NCI-H446 treated with DMSO at 0.1 percent for 48 hours (cell line): Measurements from ENCODE around the gene P4HTM.

ENCODE experiments used
- DNase-seq: peaks from one replicate; lab custom pipeline; 2025; lab: John Stamatoyannopoulos, UW

P4HTM gene

GRCh38 chr3:49025005-49025792 is 35.2 kb downstream of the P4HTM start:
- DNase-seq = no peak

GRCh38 chr3:49025793-49026520 is 35.9 kb downstream of the P4HTM start:
- DNase-seq = no peak

GRCh38 chr3:49026536-49026935 is 36.5 kb downstream of the P4HTM start:
- DNase-seq = no peak

GRCh38 chr3:49027634-49028033 is 37.6 kb downstream of the P4HTM start:
- DNase-seq = no peak

- DNase-seq = no peak
These were observed 38.2 kb downstream of the P4HTM start for GRCh38 chr3:49028298-49028672.

GRCh38 chr3:49028673-49029562 is 38.9 kb downstream of the P4HTM start, which contains the start of gene IMPDH2:
TSS of gene IMPDH2 (minus strand) at chr3:49029398. CDS start at chr3:49029350, 48 bp downstream.
- peak; percentile 84 for DNase-seq

GRCh38 chr3:49029563-49029884 is 39.5 kb downstream of the P4HTM start:
- no peak for DNase-seq

GRCh38 chr3:49030321-49030720 is 40.3 kb downstream of the P4HTM start:
- no peak for DNase-seq

GRCh38 chr3:49032646-49033304 is 42.7 kb downstream of the P4HTM start:
- DNase-seq = no peak

- no peak for DNase-seq
These were observed 44.6 kb downstream of the P4HTM start for GRCh38 chr3:49034650-49035049.

GRCh38 chr3:49035281-49035680 is 45.2 kb downstream of the P4HTM start:
- DNase-seq = no peak

- DNase-seq = no peak
These were observed 63.5 kb downstream of the P4HTM start for GRCh38 chr3:49053543-49053942.

- no peak for DNase-seq
These were observed 64.4 kb downstream of the P4HTM start for GRCh38 chr3:49054344-49054862.
